NCI-H526 treated with DMSO at 0.1 percent for 48 hours (cell line): ENCODE measurements around the gene SFTPA1.
"Not testable (repeated sequence)": the region's sequence is repeated elsewhere in the genome, so short reads cannot be mapped to it uniquely, and the experiment has no call there.

Source experiments
- DNase-seq: peaks from one replicate; lab custom pipeline; 2025; lab: John Stamatoyannopoulos, UW

Gene SFTPA1

DNA sequence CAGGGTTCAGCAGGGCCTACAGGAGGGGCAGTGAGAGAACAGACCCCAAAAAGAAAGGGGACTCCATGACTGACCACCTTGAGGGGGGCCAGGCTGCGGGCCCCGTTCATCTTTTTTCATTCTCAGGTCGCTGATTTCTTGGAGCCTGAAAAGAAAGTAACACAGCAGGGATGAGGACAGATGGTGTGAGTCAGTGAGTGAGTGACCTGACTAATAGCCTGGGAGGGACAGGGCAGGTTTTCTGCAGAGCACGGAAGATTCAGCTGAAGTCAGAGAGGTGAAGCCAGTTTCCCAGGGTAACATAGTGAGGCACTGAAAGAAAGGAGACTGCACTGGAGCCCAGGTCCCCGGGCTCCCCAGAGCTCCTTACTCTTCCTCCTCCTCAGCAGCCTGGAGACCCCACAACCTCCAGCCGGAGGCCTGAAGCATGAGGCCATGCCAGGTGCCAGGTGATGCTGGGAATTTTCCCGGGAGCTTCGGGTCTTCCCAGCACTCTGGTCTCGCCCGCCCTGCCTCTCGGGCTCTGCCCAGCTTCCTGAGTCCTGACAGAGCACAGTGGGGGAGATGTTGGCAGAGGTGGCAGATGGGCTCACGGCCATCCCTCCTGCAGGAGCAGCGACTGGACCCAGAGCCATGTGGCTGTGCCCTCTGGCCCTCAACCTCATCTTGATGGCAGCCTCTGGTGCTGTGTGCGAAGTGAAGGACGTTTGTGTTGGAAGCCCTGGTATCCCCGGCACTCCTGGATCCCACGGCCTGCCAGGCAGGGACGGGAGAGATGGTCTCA lies 646 bp downstream of the SFTPA1 start:
- not testable (repeated sequence) for DNase-seq

GRCh38 chr10:79615577-79615976 lies 4.8 kb downstream of the SFTPA1 start:
- no peak for DNase-seq

DNA sequence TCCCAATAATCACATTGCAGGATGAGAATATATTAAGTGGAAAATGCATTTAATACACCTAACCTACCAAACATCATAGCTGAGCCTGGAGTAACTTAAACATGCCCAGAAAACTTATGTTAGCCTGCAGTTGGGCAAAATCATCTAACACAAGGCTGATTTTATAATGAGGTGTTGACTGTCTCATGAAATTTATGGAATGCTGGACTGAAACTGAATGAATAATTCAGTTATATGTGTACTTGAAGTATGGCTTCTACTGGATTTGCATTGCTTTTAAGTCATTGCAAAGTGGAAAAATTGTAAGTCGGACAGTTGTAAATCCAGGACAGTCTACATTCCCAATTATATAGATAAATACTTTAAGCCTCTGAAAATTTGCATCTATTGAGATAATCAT lies 5.4 kb downstream of the SFTPA1 start:
- no peak for DNase-seq

GRCh38 chr10:79623663-79624062 lies 12.9 kb downstream of the SFTPA1 start:
- not testable (repeated sequence) for DNase-seq

DNA sequence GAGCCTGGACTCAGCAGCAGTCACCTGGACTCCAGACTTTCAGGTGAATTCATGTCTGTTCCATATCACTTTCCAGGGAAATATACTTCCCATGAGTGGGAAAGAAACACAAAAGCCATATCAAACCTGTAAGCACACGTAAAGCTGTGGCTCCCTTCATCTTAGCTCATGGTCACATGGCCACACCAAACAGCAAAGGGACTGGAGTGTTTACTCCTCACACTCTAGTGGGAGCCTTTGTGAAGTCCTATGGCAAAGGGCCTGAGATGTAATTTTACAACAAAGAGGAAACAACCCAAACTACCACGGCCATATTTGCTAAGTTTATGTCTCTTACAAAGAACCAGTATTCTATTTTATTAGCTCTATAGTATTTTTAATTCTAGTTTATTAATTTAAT lies 16.3 kb downstream of the SFTPA1 start:
- no peak for DNase-seq

DNA sequence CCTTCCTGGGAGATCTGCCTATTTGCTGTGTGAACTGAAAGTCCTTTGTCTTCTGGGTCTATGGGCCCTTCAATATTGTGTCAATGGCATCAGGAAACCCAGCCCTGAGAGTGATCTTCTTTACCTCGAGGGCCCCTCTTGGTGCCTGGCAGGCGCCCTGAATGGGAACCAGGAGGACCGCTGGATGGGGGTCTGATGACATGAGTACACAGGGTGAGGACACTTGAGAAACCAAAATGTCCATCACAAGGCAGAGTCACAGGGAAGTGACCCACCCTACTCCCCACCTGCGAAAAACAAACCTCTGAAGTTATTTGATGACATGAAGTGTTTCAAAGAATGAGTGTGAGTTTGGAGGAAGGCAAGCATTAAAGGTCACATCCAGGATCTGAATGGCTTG lies 17.3 kb downstream of the SFTPA1 start:
- no peak for DNase-seq

- no peak for DNase-seq
These were observed 18.5 kb downstream of the SFTPA1 start for GRCh38 chr10:79628988-79629954.

GRCh38 chr10:79629955-79630327 lies 19.2 kb downstream of the SFTPA1 start:
- no peak for DNase-seq

GRCh38 chr10:79636654-79637199 lies 26.0 kb downstream of the SFTPA1 start:
- not testable (repeated sequence) for DNase-seq

- DNase-seq = no peak
These were observed 27.6 kb downstream of the SFTPA1 start for GRCh38 chr10:79638318-79638717.

DNA sequence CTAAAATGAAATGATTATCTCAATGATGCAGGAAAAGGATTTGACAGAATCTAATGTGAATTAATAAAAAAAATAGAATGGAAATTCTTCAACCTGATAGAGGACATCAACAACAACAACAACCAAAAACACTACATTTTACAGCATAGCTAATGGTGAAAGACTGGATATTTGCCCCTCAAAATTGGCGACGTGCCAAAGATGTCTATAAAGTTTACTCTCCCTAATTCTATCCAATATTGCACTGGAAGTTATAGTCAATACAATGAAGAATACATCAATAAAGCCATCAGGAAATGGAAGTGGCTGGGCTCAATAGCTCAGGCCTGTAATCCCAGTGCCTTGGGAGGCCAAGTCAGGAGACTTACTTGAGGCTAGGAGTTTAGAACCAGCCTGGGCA lies 42.0 kb downstream of the SFTPA1 start:
- DNase-seq = not testable (repeated sequence)

- not testable (repeated sequence) for DNase-seq
These were observed 52.5 kb downstream of the SFTPA1 start for GRCh38 chr10:79663287-79663686.

- not testable (repeated sequence) for DNase-seq
These were observed 53.9 kb downstream of the SFTPA1 start for GRCh38 chr10:79664686-79665085.
